IPS-18a (cell line): ENCODE results near the gene ZNF804B.

Source experiments
- H3K27ac ChIP-seq: one replicate; pipeline ENCODE4 v1.5.1; 2013; ENCODE audit warnings: low read length
- H3K27me3 ChIP-seq: one replicate; pipeline ENCODE4 v1.6.1; 2013; ENCODE audit warnings: mild to moderate bottlenecking, low read length; ENCODE audit not compliant: control insufficient read depth, insufficient read depth
- H3K36me3 ChIP-seq: one replicate; pipeline ENCODE4 v1.6.1; 2013; ENCODE audit warnings: low read depth, low read length; ENCODE audit not compliant: control insufficient read depth
- H3K4me1 ChIP-seq: one replicate; pipeline ENCODE4 v1.6.1; 2013; ENCODE audit warnings: low read depth, low read length; ENCODE audit not compliant: control insufficient read depth
- H3K4me3 ChIP-seq: one replicate; pipeline ENCODE4 v1.5.1; 2013; ENCODE audit warnings: low read length
- H3K9ac ChIP-seq: one replicate; pipeline ENCODE4 v1.6.1; 2013; ENCODE audit warnings: mild to moderate bottlenecking, low read length, moderate library complexity
- H3K9me3 ChIP-seq: one replicate; pipeline ENCODE4 v1.6.1; 2013; ENCODE audit warnings: low read depth, low read length; ENCODE audit not compliant: control insufficient read depth

Gene ZNF804B

DNA sequence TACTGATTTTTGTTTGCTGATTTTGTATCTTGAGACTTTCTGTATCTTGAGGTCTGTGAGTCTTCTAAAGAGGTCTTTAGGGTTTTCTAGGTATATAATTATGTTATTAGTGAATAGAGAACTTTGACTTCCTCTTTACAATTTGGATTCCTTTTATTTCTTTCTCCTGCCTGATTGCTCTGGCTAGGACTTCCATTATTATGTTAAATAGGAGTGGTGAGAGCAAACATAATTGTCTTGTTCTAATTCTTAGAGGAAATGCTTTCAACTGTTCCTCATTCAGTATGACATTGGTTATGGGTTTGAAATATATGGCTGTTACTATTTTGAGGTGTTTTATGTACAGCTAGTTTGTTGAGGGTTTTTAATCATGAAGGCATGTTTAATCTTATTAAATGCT, 344.1 kb downstream of the ZNF804B start:
- Histone ChIP-seq H3K4me3 (peak overlapping the region; percentile 21), H3K9ac (no peak overlapping the region), H3K36me3 (no peaks in the 10 kb centered on the region), H3K27ac (no peak overlapping the region), H3K27me3 (no peaks in the 10 kb centered on the region), H3K9me3 (no peaks in the 10 kb centered on the region), H3K4me1 (peaks cover 7% of the 10 kb centered on the region)

DNA sequence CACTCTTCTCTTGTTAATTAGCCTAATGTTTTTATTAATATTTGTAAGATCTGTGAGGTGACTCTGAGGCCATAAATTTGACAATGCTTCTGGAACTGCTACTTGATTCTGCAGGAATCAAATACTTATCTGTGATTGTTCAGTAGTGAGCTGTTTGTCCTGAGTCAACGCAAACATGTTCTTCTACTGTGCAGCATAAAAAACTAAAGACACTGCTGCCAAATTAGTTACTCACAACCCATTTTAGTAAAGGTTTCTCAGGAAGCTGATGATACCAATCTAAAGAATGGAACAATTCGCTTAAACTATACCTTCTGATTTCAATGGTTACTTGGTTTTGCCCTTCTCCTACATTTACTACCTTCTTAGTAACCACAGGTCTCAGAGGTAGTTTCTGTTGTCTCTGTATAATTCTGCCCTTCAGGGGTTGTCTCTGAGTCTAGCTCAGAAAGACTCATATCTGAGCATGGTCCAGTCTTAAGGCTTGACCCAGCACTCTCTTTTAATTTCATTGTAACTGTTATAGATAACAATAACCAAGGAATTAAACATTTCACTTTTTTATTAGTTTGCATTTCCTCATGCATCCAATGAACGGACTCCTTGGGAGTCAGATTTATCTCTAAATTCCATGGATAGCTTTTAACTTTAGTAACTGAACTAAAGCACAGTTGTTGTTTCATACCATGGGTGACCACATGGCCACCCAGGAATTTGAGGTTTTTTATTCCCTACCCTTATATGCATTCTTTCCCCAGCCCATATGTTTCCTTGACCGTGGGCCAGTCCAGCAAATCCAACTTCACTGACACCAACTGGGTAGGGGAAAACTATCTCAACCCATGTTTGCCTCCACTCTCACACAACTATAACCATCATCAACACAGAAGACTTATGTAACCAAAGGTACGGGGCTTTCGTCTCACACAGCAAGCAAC, 345.5 kb downstream of the ZNF804B start:
- H3K4me1 ChIP-seq, result peaks cover 7% of the 10 kb centered on the region
- H3K4me3 ChIP-seq, result no peak overlapping the region
- H3K27me3 ChIP-seq, result no peaks in the 10 kb centered on the region
- H3K9ac ChIP-seq, result no peak overlapping the region
- no peaks in the 10 kb centered on the region for H3K36me3 ChIP-seq
- no peaks in the 10 kb centered on the region for H3K9me3 ChIP-seq
- no peak overlapping the region for H3K27ac ChIP-seq

DNA sequence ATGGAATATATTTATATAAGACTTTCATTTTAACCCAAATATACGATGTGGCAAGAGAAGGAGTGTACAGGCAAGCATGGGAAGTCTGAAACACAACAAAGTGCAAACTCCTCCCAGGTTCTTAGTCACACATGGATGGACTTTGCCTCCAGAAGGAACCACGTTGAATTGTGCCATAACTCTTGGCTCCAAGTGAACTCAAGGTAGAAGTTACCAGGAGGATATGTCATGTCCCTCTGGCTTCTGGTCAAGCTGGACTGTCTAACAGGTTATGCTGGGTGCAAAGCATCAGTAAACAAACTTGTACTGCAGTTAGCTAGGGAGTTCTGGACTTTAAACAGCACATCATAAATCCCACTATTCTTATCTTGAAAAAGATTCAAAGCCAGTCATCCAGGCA, 364.4 kb downstream of the ZNF804B start:
- Histone ChIP-seq H3K36me3 (no peaks in the 10 kb centered on the region), H3K9me3 (no peaks in the 10 kb centered on the region)

DNA sequence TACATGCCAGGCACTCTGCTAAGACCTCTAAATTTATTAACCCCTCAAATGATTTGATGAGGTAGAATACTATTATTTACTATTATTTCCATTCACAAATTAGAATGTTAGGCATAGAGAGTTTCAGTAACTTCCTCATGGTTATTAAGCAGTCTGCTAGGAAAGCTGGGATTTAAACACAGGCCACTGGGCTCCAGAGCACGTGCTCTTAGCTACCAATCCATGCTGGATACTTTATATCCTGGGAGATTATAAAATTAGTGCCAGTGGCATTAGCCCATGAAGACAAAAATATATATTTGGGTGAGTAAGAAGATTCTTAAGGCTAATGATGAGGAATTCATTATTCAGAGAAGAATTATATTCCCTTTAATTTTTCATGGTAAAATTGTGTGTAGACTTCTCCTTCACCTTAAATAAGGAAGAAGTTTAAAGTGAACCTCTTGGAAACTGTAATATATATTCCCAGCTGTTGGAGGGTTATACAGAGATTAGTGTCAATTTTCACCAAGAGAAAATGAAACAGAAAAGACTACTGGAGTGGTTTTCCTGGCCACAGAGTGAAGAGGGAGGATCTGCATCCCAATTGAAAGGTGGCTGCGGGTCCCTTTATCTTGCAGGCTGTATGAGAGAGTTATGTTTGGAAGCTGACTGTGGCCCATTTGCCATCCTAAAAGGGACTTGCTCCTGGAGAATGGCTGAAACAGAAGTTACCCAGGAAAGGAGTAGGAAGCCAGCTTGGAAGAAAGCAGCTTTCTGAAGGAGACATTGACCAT, 370.3 kb downstream of the ZNF804B start:
- no peak overlapping the region for H3K27ac ChIP-seq

More for the DNA sequence above, 364.4 kb downstream of the ZNF804B start:
- Histone ChIP-seq H3K4me3 (no peak overlapping the region), H3K4me1 (no peaks in the 10 kb centered on the region), H3K9ac (no peak overlapping the region), H3K27ac (no peak overlapping the region), H3K27me3 (no peaks in the 10 kb centered on the region)

DNA sequence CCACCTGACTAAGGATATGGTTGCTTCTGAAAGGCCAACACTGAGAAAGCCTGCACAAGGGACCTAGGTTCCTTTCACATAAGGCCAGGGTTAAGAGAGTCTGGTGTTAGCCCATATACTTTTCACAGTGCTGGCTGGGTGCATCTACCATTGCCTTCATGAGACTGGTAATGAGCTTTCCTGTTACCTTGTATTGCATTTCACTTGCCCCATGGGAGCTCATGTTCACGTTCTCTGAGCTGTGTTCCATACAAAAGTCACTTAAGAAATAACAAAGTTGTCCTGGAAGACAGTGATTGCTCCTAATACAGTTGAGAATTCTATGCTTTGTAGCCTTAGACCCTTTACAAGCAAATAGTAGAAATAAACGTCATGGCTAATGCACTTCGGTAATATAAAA, 373.9 kb downstream of the ZNF804B start:
- Histone ChIP-seq H3K9ac (no peak overlapping the region), H3K4me1 (no peaks in the 10 kb centered on the region), H3K27ac (no peak overlapping the region), H3K4me3 (no peak overlapping the region), H3K9me3 (no peaks in the 10 kb centered on the region), H3K36me3 (no peaks in the 10 kb centered on the region), H3K27me3 (no peaks in the 10 kb centered on the region)

More for the DNA sequence above, 370.3 kb downstream of the ZNF804B start:
- no peak overlapping the region for H3K9ac ChIP-seq
- no peaks in the 10 kb centered on the region for H3K9me3 ChIP-seq
- no peak overlapping the region for H3K4me3 ChIP-seq
- H3K4me1 ChIP-seq, result no peaks in the 10 kb centered on the region
- no peaks in the 10 kb centered on the region for H3K36me3 ChIP-seq
- H3K27me3 ChIP-seq, result no peaks in the 10 kb centered on the region

DNA sequence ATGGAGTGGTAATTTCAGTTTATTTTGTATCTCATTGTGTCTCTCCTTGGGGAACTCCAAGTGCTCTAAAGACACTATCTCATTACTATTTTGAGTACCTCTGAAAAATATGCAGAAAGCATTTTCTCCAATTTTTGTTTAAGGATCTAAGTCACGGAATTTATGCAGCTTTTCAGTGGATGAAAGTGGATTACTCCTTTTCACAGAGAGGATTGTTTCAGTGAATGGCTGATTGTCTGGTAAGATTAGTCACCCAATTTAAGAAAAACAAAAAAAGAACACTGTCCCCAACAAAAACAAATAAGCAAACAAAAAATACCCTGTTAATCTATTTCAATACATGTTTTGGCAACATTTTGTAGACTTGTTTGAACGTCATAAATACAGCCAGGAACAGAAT, 374.3 kb downstream of the ZNF804B start:
- no peak overlapping the region for H3K4me3 ChIP-seq
- H3K27me3 ChIP-seq, result no peaks in the 10 kb centered on the region
- no peak overlapping the region for H3K27ac ChIP-seq
- no peak overlapping the region for H3K9ac ChIP-seq
- no peaks in the 10 kb centered on the region for H3K9me3 ChIP-seq
- H3K36me3 ChIP-seq, result no peaks in the 10 kb centered on the region
- no peaks in the 10 kb centered on the region for H3K4me1 ChIP-seq

DNA sequence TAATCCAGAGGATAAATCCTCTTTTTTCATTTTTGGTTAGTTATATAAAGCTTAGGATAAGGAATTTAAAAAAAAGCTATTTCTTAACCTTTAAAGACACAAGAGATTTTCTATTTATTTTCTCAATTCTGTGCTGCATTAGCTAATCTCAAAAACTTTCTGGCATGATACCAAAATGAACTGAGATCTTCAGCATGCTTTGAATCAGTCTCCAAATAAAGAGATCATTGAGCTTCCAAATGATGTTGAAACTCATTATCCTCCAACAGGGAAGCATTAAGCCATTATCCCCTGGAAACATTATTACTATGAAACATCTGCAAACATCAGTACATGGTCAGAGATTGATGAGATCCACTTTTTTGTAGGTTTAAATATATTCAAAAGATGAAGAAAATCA, 386.3 kb downstream of the ZNF804B start:
- Histone ChIP-seq H3K9me3 (no peaks in the 10 kb centered on the region), H3K36me3 (no peaks in the 10 kb centered on the region), H3K9ac (no peak overlapping the region), H3K4me3 (no peak overlapping the region), H3K27ac (no peak overlapping the region), H3K27me3 (no peaks in the 10 kb centered on the region), H3K4me1 (no peaks in the 10 kb centered on the region)

DNA sequence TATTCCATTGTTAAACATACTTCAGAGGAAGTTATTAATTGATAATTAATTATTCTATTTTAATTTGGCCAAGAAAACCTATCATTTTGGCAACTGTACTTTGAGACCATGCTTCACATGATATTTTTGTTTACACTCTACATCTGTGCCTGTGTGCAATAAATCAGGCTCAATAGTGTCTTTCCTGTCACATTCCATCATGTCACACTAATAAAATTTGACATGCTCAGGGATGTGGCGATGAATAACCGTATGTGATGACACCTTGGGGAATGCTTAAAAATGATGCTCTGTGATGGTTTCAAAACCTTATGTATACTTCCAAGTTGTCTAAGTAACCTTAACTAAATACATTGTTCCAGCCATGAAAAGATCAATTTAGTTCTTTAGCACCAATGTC, 400.6 kb downstream of the ZNF804B start:
- H3K9me3 ChIP-seq, result no peaks in the 10 kb centered on the region
- H3K36me3 ChIP-seq, result no peaks in the 10 kb centered on the region
- no peak overlapping the region for H3K27ac ChIP-seq
- no peaks in the 10 kb centered on the region for H3K4me1 ChIP-seq
- no peak overlapping the region for H3K9ac ChIP-seq
- no peak overlapping the region for H3K4me3 ChIP-seq
- no peaks in the 10 kb centered on the region for H3K27me3 ChIP-seq

DNA sequence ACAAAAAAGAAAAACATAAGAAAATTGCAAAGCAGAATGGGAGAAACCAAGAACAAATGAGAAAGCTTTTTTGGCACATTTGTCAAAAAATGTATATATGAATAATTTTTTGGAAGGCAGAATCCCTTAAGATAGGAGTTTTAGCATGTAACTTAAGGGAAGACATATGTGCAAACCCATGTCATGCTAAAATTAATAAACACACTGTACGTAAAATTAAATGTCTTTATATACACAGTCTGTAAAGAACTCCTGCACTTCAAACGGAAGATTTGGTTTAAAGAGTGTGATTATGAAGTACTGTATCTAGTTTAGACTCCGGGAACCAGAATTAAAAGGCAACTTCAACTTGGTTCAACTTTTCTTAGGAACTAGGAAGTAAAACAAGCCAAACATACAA, 405.9 kb downstream of the ZNF804B start:
- no peaks in the 10 kb centered on the region for H3K4me1 ChIP-seq
- H3K9ac ChIP-seq, result no peak overlapping the region
- H3K27ac ChIP-seq, result no peak overlapping the region
- no peaks in the 10 kb centered on the region for H3K27me3 ChIP-seq
- H3K4me3 ChIP-seq, result no peak overlapping the region
- H3K9me3 ChIP-seq, result no peaks in the 10 kb centered on the region
- no peaks in the 10 kb centered on the region for H3K36me3 ChIP-seq

DNA sequence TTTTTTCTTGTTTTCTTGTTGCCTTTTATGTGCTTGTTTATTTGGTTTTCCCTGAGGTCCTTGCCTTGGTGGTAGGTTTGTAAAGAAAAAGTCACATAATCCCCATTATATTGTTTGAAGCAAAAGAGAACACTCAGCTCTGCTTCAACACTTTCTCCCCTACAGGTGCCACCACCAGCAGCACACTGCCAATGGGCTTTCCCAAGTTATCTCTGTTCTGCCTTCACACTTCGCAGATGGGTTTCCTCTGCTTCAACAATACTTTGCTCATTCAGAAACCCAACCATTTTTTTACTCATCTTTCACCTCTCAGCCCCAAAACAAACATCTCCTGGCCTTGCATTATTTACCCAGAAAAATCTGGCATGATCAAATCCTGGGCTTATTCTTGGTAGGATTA, 411.1 kb downstream of the ZNF804B start:
- no peaks in the 10 kb centered on the region for H3K27me3 ChIP-seq
- no peak overlapping the region for H3K9ac ChIP-seq
- H3K36me3 ChIP-seq, result no peaks in the 10 kb centered on the region
- no peaks in the 10 kb centered on the region for H3K4me1 ChIP-seq
- H3K4me3 ChIP-seq, result no peak overlapping the region
- no peaks in the 10 kb centered on the region for H3K9me3 ChIP-seq
- H3K27ac ChIP-seq, result no peak overlapping the region

DNA sequence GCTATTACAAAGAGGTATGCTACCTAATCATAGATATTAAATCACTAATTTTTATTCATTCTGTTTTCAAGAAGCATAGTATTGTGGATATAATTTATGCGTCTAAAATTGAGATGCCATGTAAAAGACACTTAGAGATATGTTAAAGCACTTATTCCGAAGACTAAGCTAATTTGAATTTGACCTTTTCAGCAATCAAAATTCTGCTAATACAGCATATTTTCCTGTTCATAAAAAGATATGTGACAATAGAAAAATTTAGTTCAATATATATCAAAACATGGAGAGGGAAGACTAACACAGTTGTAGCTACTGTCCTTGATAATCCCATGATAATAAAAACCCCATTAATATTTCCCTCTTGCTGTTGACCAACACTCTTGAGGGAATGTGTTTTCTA, 422.6 kb downstream of the ZNF804B start:
- Histone ChIP-seq H3K9ac (no peak overlapping the region), H3K4me1 (peaks cover 7% of the 10 kb centered on the region), H3K4me3 (no peak overlapping the region), H3K27me3 (no peaks in the 10 kb centered on the region), H3K36me3 (no peaks in the 10 kb centered on the region), H3K27ac (no peak overlapping the region), H3K9me3 (no peaks in the 10 kb centered on the region)
